Measurements from ENCODE around the gene ATP2B1. TPM values are rescaled to one million over a fixed set of nuclear protein-coding genes. Genes with fewer than 3 reads are reported as not detected.
A peak's percentile ranks its signal among the peaks of the same experiment; 100 is the strongest.

Gene ATP2B1
- total and polyA plus RNA-seq, 7 experiments from 2014 or later = 11.0 to 101 (median 43.3) TPM

DNA sequence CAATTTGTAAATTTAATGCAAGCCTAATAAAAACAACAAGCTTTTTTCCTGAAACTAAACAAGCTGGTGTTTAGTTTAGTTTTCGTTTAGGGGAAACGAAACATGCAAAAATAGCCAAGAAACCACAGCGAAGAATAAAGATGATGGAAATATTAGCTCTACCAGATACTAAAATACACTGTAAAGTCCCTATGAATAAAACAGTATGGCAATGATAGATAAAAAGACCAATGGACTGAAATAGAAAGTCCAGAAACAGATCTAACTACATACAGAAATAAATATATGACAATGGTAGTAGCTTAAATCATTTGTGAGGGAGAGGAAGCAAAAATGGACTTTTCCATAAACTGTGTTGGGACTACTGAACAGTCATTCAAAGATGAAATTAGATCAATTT lies 26.4 kb downstream of the ATP2B1 start:
- CTCF ChIA-PET = no interaction called here

DNA sequence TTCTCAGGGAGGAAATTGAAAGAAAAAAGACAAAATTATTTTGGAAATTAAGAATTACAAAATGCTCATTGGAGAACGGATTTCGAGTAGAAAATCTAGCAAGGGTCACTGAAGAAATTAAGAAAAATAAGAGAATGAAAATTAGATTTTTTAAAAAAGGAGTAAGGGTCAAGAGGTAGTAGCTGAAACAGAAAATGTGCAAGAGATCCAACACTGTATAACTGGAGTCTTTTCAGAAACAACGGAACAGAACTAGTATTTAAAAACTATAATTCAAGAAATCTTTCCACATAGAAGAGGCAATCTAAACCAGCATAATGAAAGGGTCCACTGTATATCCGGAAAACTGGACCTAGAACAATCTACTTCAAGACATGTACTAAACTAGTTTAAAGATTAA lies 28.2 kb downstream of the ATP2B1 start:
- DNase-seq (no peak), ATAC-seq (no peak)
- POLR2A ChIA-PET = no interaction called here
- H3K27ac ChIP-seq (ENCODE audit: low read depth, low read length) = no peak overlapping the region
- H3K36me3 ChIP-seq (ENCODE audit: control insufficient read depth in 2 of 3, insufficient read depth in 3 of 3, low read length in 3 of 3) = no peaks in the 10 kb centered on the region
- no peaks in the 10 kb centered on the region for H3K4me1 ChIP-seq (ENCODE audit: control insufficient read depth in 2 of 2, insufficient read depth in 2 of 2, low read length in 2 of 2)
- Mint-ChIP-seq H3K27me3 (no peaks in the 10 kb centered on the region), H3K9me3 (peaks cover 0 to 44% (median 26%) of the 10 kb centered on the region in 11 donors), H3K4me3 (peak overlapping the region in 2 of 10 donors; percentile 24 to 43), H3K27ac (no peak overlapping the region), H3K36me3 (peaks cover 11 to 47% (median 29%) of the 10 kb centered on the region in 5 donors), H3K4me1 (peaks cover 0 to 75% (median 55%) of the 10 kb centered on the region in 7 donors)
- CTCF ChIA-PET = no interaction called here
- intact Hi-C loops (cut with micrococcal nuclease) = no loop called here
- peaks cover 0 to 5% (median 0%) of the 10 kb centered on the region in 3 experiments for H3K9me3 ChIP-seq (ENCODE audit: control insufficient read depth in 2 of 3, low read length in 3 of 3)
- H3K27me3 ChIP-seq (ENCODE audit: control insufficient read depth in 2 of 2, insufficient read depth in 2 of 2, low read length in 2 of 2) = no peaks in the 10 kb centered on the region
- H3K4me3 ChIP-seq (ENCODE audit: low read length) = no peak overlapping the region

More for the DNA sequence above, 26.4 kb downstream of the ATP2B1 start:
- peaks cover 0 to 44% (median 26%) of the 10 kb centered on the region in 11 donors for H3K9me3 Mint-ChIP-seq
- Histone ChIP-seq H3K27ac (ENCODE audit: low read depth, low read length) (no peak overlapping the region), H3K4me3 (ENCODE audit: low read length) (no peak overlapping the region), H3K36me3 (ENCODE audit: control insufficient read depth in 2 of 3, insufficient read depth in 3 of 3, low read length in 3 of 3) (no peaks in the 10 kb centered on the region), H3K27me3 (ENCODE audit: control insufficient read depth in 2 of 2, insufficient read depth in 2 of 2, low read length in 2 of 2) (no peaks in the 10 kb centered on the region), H3K4me1 (ENCODE audit: control insufficient read depth in 2 of 2, insufficient read depth in 2 of 2, low read length in 2 of 2) (no peaks in the 10 kb centered on the region), H3K9me3 (ENCODE audit: control insufficient read depth in 2 of 3, low read length in 3 of 3) (peaks cover 0 to 5% (median 0%) of the 10 kb centered on the region in 3 experiments)
- ATAC-seq = no peak
- H3K36me3 Mint-ChIP-seq = peaks cover 11 to 52% (median 34%) of the 10 kb centered on the region in 5 donors
- H3K27me3 Mint-ChIP-seq = no peaks in the 10 kb centered on the region
- POLR2A ChIA-PET = no interaction called here
- no peak overlapping the region for H3K4me3 Mint-ChIP-seq
- DNase-seq = no peak
- intact Hi-C loops (cut with micrococcal nuclease) = no loop called here
- H3K27ac Mint-ChIP-seq = no peak overlapping the region
- peaks cover 0 to 73% (median 49%) of the 10 kb centered on the region in 7 donors for H3K4me1 Mint-ChIP-seq

DNA sequence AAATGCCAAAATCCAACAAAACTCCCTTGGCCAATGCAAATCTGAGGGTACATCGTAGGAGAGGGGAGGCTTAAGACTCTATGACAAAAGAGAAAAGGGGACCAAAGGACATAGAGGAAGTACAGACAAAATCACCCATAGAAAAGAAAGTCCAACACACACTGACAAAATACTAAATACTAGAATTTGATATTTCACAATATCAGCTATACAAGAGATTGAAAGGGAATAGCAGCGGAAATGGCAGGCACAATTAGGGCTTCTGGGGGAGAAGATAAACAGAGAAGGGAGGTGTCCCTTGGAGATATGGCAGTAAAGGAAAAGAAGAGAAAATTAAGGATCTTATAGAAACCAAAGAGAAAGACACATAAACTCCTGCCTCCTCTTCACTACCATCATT lies 29.0 kb downstream of the ATP2B1 start:
- intact Hi-C loops (cut with micrococcal nuclease) = loop anchor here in 1 of 2 donors (2.0 kb wide), 1 partner anchor 17 kb away; no protein-coding TSS in a partner anchor
- no peaks in the 10 kb centered on the region for H3K27me3 ChIP-seq (ENCODE audit: control insufficient read depth in 2 of 2, insufficient read depth in 2 of 2, low read length in 2 of 2)
- no peak overlapping the region for H3K27ac ChIP-seq (ENCODE audit: low read depth, low read length)
- Mint-ChIP-seq H3K36me3 (peaks cover 11 to 43% (median 29%) of the 10 kb centered on the region in 5 donors), H3K27me3 (no peaks in the 10 kb centered on the region), H3K4me3 (peak overlapping the region in 4 of 10 donors; percentile 2 to 42 (median 23)), H3K4me1 (peaks cover 0 to 75% (median 55%) of the 10 kb centered on the region in 7 donors), H3K27ac (peak overlapping the region in 1 of 9 donors; percentile 60), H3K9me3 (peaks cover 0 to 44% (median 22%) of the 10 kb centered on the region in 11 donors)
- CTCF ChIA-PET = no interaction called here
- ATAC-seq (no peak), DNase-seq (no peak)
- H3K36me3 ChIP-seq (ENCODE audit: control insufficient read depth in 2 of 3, insufficient read depth in 3 of 3, low read length in 3 of 3) = no peaks in the 10 kb centered on the region
- POLR2A ChIA-PET = no interaction called here
- no peak overlapping the region for H3K4me3 ChIP-seq (ENCODE audit: low read length)
- H3K4me1 ChIP-seq (ENCODE audit: control insufficient read depth in 2 of 2, insufficient read depth in 2 of 2, low read length in 2 of 2) = peaks cover 0 to 4% of the 10 kb centered on the region in 2 donors
- peaks cover 0 to 5% (median 0%) of the 10 kb centered on the region in 3 experiments for H3K9me3 ChIP-seq (ENCODE audit: control insufficient read depth in 2 of 3, low read length in 3 of 3)

DNA sequence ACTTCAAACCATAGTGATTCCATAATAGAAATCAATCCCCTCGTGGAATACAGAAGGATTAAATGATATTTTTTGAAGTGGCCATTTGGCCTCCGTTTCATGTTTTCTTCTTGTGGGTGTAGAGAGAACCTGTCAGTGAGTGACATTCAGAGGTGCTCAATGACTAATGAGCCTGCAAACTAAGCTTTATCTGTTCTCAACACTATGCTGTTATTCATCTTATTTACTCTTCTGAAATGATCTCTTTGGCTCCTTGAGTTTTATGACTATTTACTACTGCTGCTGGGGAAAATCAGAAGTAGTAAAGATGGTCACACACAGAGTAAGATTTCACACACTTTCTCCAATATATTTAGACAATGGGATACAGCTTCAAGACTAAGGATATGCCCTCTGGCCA lies 30.4 kb downstream of the ATP2B1 start:
- H3K9me3 ChIP-seq (ENCODE audit: control insufficient read depth in 2 of 3, low read length in 3 of 3) = peaks cover 0 to 5% (median 0%) of the 10 kb centered on the region in 3 experiments
- peaks cover 5 to 12% of the 10 kb centered on the region in 2 donors for H3K4me1 ChIP-seq (ENCODE audit: control insufficient read depth in 2 of 2, insufficient read depth in 2 of 2, low read length in 2 of 2)
- ChIA-PET CTCF (no interaction called here), POLR2A (no interaction called here)
- no peaks in the 10 kb centered on the region for H3K36me3 ChIP-seq (ENCODE audit: control insufficient read depth in 2 of 3, insufficient read depth in 3 of 3, low read length in 3 of 3)
- Mint-ChIP-seq H3K4me1 (peaks cover 6 to 85% (median 61%) of the 10 kb centered on the region in 7 donors), H3K4me3 (peak overlapping the region in 2 of 10 donors; percentile 9 to 25), H3K27me3 (no peaks in the 10 kb centered on the region), H3K9me3 (peaks cover 0 to 40% (median 21%) of the 10 kb centered on the region in 11 donors), H3K36me3 (peaks cover 11 to 34% (median 22%) of the 10 kb centered on the region in 5 donors), H3K27ac (peak overlapping the region in 1 of 9 donors; percentile 24)
- H3K27me3 ChIP-seq (ENCODE audit: control insufficient read depth in 2 of 2, insufficient read depth in 2 of 2, low read length in 2 of 2) = no peaks in the 10 kb centered on the region
- peak; percentile 18 for ATAC-seq
- H3K4me3 ChIP-seq (ENCODE audit: low read length) = no peak overlapping the region
- no peak for DNase-seq
- intact Hi-C loops (cut with micrococcal nuclease) = loop anchor here in 1 of 2 donors (2.0 kb wide), 1 partner anchor 15 kb away; no protein-coding TSS in a partner anchor
- H3K27ac ChIP-seq (ENCODE audit: low read depth, low read length) = no peak overlapping the region

DNA sequence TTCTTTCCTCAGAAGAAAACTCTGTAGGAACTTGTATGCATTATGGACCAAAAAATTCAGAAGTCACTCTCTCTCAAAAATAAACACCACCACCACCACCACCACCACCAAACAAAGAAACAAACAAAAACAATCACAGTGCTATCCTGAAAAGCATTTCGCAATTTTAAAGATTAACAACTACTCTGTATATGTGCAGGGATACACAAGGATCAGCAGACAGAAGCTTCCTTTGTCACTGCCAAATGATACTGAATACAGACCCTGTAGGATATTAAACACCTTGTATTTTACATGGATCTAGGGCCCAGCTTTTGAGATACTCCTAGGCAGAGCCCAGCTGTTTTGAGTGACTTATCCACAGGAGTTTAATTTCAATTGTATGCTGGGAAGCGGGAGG lies 31.7 kb downstream of the ATP2B1 start:
- CTCF ChIA-PET = no interaction called here
- no peak for ATAC-seq
- H3K4me1 ChIP-seq (ENCODE audit: control insufficient read depth in 2 of 2, insufficient read depth in 2 of 2, low read length in 2 of 2) = peaks cover 10 to 20% of the 10 kb centered on the region in 2 donors

DNA sequence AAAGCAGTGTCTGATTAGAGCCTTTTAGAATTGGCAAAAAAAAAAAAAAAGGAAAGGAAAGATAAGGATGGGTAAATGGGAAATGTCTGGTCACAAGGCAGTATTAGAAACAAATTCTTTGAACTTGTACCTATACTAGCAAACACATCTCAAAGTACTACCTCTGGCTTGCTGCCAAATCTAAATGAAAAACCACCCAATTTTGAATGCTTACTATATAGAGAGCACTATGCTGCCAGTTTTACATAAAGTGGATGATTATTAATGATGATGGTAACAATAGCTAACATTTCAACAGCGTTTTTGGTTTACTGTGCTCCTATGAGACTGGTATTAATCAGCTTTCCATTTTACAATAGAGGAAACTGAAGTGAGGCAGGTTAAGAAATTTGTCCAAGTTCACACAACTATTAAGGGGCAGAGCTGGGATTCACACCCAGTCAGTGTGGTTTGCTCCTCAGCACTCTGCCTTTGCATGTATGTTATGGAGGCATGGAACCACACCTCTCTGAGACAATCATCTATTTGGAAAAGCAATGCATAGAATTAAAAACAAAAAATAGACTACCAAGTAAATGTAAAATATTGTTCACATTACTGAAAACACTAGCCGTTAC lies 34.2 kb downstream of the ATP2B1 start:
- intact Hi-C loops (cut with micrococcal nuclease) = no loop called here
- ChIA-PET POLR2A (no interaction called here), CTCF (no interaction called here)
- Histone ChIP-seq H3K27me3 (ENCODE audit: control insufficient read depth in 2 of 2, insufficient read depth in 2 of 2, low read length in 2 of 2) (no peaks in the 10 kb centered on the region), H3K27ac (ENCODE audit: low read depth, low read length) (no peak overlapping the region), H3K36me3 (ENCODE audit: control insufficient read depth in 2 of 3, insufficient read depth in 3 of 3, low read length in 3 of 3) (no peaks in the 10 kb centered on the region), H3K4me1 (ENCODE audit: control insufficient read depth in 2 of 2, insufficient read depth in 2 of 2, low read length in 2 of 2) (peaks cover 10 to 20% of the 10 kb centered on the region in 2 donors), H3K4me3 (ENCODE audit: low read length) (no peak overlapping the region), H3K9me3 (ENCODE audit: control insufficient read depth in 2 of 3, low read length in 3 of 3) (no peaks in the 10 kb centered on the region)
- Mint-ChIP-seq H3K4me1 (peaks cover 15 to 100% (median 77%) of the 10 kb centered on the region in 7 donors), H3K4me3 (peak overlapping the region in 3 of 10 donors; percentile 4 to 44 (median 28)), H3K27ac (no peak overlapping the region), H3K27me3 (no peaks in the 10 kb centered on the region), H3K9me3 (peaks cover 0 to 2% (median under 1%) of the 10 kb centered on the region in 11 donors), H3K36me3 (peaks cover under 1 to 9% (median 1%) of the 10 kb centered on the region in 5 donors)
- ATAC-seq (peak; percentile 11), DNase-seq (peak in 2 of 9 donors; percentile 5 to 19)

More for the DNA sequence above, 31.7 kb downstream of the ATP2B1 start:
- no peak overlapping the region for H3K27ac ChIP-seq (ENCODE audit: low read depth, low read length)
- peaks cover 0 to 5% (median 0%) of the 10 kb centered on the region in 3 experiments for H3K9me3 ChIP-seq (ENCODE audit: control insufficient read depth in 2 of 3, low read length in 3 of 3)
- Mint-ChIP-seq H3K27ac (peak overlapping the region in 1 of 9 donors; percentile 25), H3K4me3 (no peak overlapping the region), H3K4me1 (peaks cover 13 to 93% (median 74%) of the 10 kb centered on the region in 7 donors), H3K9me3 (peaks cover 0 to 27% (median 14%) of the 10 kb centered on the region in 11 donors), H3K36me3 (peaks cover 8 to 21% (median 17%) of the 10 kb centered on the region in 5 donors), H3K27me3 (no peaks in the 10 kb centered on the region)
- no peak overlapping the region for H3K4me3 ChIP-seq (ENCODE audit: low read length)
- H3K36me3 ChIP-seq (ENCODE audit: control insufficient read depth in 2 of 3, insufficient read depth in 3 of 3, low read length in 3 of 3) = no peaks in the 10 kb centered on the region
- POLR2A ChIA-PET = interaction anchor here (0.5 to 0.6 kb wide), 2 partner anchors 9 to 13 kb away, joined by 3 read pairs; no protein-coding TSS in a partner anchor
- H3K27me3 ChIP-seq (ENCODE audit: control insufficient read depth in 2 of 2, insufficient read depth in 2 of 2, low read length in 2 of 2) = no peaks in the 10 kb centered on the region
- intact Hi-C loops (cut with micrococcal nuclease) = loop anchor here in 1 of 2 donors (2.0 kb wide), 1 partner anchor 14 kb away; no protein-coding TSS in a partner anchor
- no peak for DNase-seq
